Neuronal stem cell (in vitro differentiated cells): ENCODE data around the gene LPCAT1.

Experiments
- DNase-seq: peaks from one replicate; pipeline ENCODE4 v3.0.0-alpha.2; 2013; ENCODE audit warnings: low spot score
- H2AFZ ChIP-seq: one replicate; pipeline ENCODE4 v1.6.1; 2013; ENCODE audit warnings: mild to moderate bottlenecking, low read length, inconsistent platforms
- H2AK5ac ChIP-seq: 2 replicates; pipeline ENCODE4 v1.6.1; 2013; ENCODE audit warnings: low read depth, mild to moderate bottlenecking, inconsistent platforms, low read length, moderate library complexity, mixed read lengths
- H2BK120ac ChIP-seq: 2 replicates; pipeline ENCODE4 v1.6.1; 2013; ENCODE audit warnings: low read depth, mild to moderate bottlenecking, inconsistent platforms, low read length, moderate library complexity, mixed read lengths
- H2BK12ac ChIP-seq: one replicate; pipeline ENCODE4 v1.6.1; 2013; ENCODE audit warnings: low read length, inconsistent platforms
- H2BK15ac ChIP-seq: 2 replicates; pipeline ENCODE4 v1.6.1; 2013; ENCODE audit warnings: mild to moderate bottlenecking, low read length, inconsistent platforms, mixed read lengths
- H2BK5ac ChIP-seq: one replicate; pipeline ENCODE4 v1.6.1; 2013; ENCODE audit warnings: inconsistent platforms, mild to moderate bottlenecking, low read length, moderate library complexity
- H3K14ac ChIP-seq: one replicate; pipeline ENCODE4 v1.6.1; 2013; ENCODE audit warnings: low read length, inconsistent platforms
- H3K18ac ChIP-seq: 2 replicates; pipeline ENCODE4 v1.6.1; 2013; ENCODE audit warnings: low read length, inconsistent platforms
- H3K23ac ChIP-seq: 2 replicates; pipeline ENCODE4 v1.6.1; 2013; ENCODE audit warnings: low read depth, mild to moderate bottlenecking, mixed read lengths, low read length, inconsistent platforms; ENCODE audit not compliant: poor library complexity
- H3K27ac ChIP-seq: replicated peaks from 3 replicates; pipeline ENCODE4 v1.5.1; 2013; ENCODE audit warnings: low read length, inconsistent platforms
- H3K27me3 ChIP-seq, 3 experiments: 2 replicates each; pipeline ENCODE4 v1.6.1; 2013; ENCODE audit warnings: low read length in 3 of 3, mild to moderate bottlenecking in 2 of 3, inconsistent platforms in 1 of 3, low read depth in 1 of 3, mixed read lengths in 1 of 3, moderate library complexity in 1 of 3; ENCODE audit not compliant: control insufficient read depth in 3 of 3, insufficient read depth in 3 of 3
- H3K36me3 ChIP-seq, 2 donors: replicated peaks in 1 of 2; 2 replicates each; pipeline ENCODE4 v1.6.1; 2013; ENCODE audit warnings: low read length in 2 of 2; ENCODE audit not compliant: control insufficient read depth in 2 of 2, insufficient read depth in 2 of 2
- H3K4ac ChIP-seq: 2 replicates; pipeline ENCODE4 v1.6.1; 2013; ENCODE audit warnings: inconsistent platforms, mild to moderate bottlenecking, low read length, moderate library complexity
- H3K4me1 ChIP-seq, 2 donors: 1 replicate in 1 of 2; 2 replicates in 1 of 2; pipeline ENCODE4 v1.6.1; 2013; ENCODE audit warnings: low read length in 2 of 2, low read depth in 1 of 2; ENCODE audit not compliant: control insufficient read depth in 2 of 2, insufficient read depth in 1 of 2
- H3K4me2 ChIP-seq: one replicate; pipeline ENCODE4 v1.6.1; 2013; ENCODE audit warnings: mild to moderate bottlenecking, low read length, inconsistent platforms; ENCODE audit not compliant: insufficient read depth, poor library complexity, severe bottlenecking
- H3K4me3 ChIP-seq, 2 donors: 2 replicates each; pipeline ENCODE4 v1.5.1; 2013; ENCODE audit warnings: low read length in 2 of 2, mild to moderate bottlenecking in 2 of 2, inconsistent platforms in 1 of 2, moderate library complexity in 1 of 2
- H3K79me1 ChIP-seq: one replicate; pipeline ENCODE4 v1.6.1; 2013; ENCODE audit warnings: low read depth, mild to moderate bottlenecking, inconsistent platforms, low read length, moderate library complexity
- H3K9ac ChIP-seq: one replicate; pipeline ENCODE4 v1.6.1; 2013; ENCODE audit warnings: mild to moderate bottlenecking, low read depth, low read length, inconsistent platforms; ENCODE audit not compliant: poor library complexity
- H3K9me3 ChIP-seq, 2 donors: replicated peaks in 1 of 2; 2 replicates each; pipeline versions ENCODE3 to v1.6.1; 2013; ENCODE audit warnings: low read length in 2 of 2, mild to moderate bottlenecking in 2 of 2, inconsistent platforms in 1 of 2, low read depth in 1 of 2, mixed read lengths in 1 of 2, moderate library complexity in 1 of 2; ENCODE audit not compliant: control insufficient read depth in 2 of 2, insufficient read depth in 1 of 2
- H4K8ac ChIP-seq: one replicate; pipeline ENCODE4 v1.6.1; 2013; ENCODE audit warnings: low read depth, mild to moderate bottlenecking, inconsistent platforms, low read length, moderate library complexity
- H4K91ac ChIP-seq: one replicate; pipeline ENCODE4 v1.6.1; 2013; ENCODE audit warnings: low read length, low read depth, mild to moderate bottlenecking, inconsistent platforms; ENCODE audit not compliant: poor library complexity
- WGBS, 2 donors: extraction: QIAGEN DNeasy Blood & Tissue Kit; methylation state at CpG; one replicate each; pipeline ENCODE4 v1.1.7; 2013; ENCODE audit warnings: missing lambda C conversion rate in 2 of 2, mixed read lengths in 1 of 2; ENCODE audit not compliant: insufficient read length in 2 of 2, insufficient replicate concordance in 1 of 2; ENCODE audit errors: extremely low coverage in 2 of 2; 5-methylcytosine and 5-hydroxymethylcytosine counted together

The LPCAT1 gene

GRCh38 chr5:1527533-1528205 is 3.9 kb upstream of the LPCAT1 start:
- no peak overlapping the region for H2BK5ac ChIP-seq
- H3K9ac ChIP-seq = no peak overlapping the region
- no peak overlapping the region for H2AK5ac ChIP-seq
- H4K91ac ChIP-seq = no peak overlapping the region
- no peak overlapping the region for H2BK15ac ChIP-seq
- no peak overlapping the region for H2BK12ac ChIP-seq
- H3K27me3 ChIP-seq = peaks cover 0 to 26% (median 0%) of the 10 kb centered on the region in 3 experiments
- no peak overlapping the region for H3K23ac ChIP-seq
- H2AFZ ChIP-seq = no peak overlapping the region
- H3K4me1 ChIP-seq = peaks cover 4 to 8% of the 10 kb centered on the region in 2 donors
- H3K9me3 ChIP-seq = peaks cover 0 to 1% of the 10 kb centered on the region in 2 donors
- no peak for DNase-seq
- peaks cover 5% of the 10 kb centered on the region for H3K79me1 ChIP-seq
- no peak overlapping the region for H3K4me3 ChIP-seq
- H4K8ac ChIP-seq = no peak overlapping the region
- H3K4me2 ChIP-seq = no peak overlapping the region
- no peak overlapping the region for H3K4ac ChIP-seq
- H3K14ac ChIP-seq = no peak overlapping the region
- H3K36me3 ChIP-seq = no peaks in the 10 kb centered on the region
- H3K18ac ChIP-seq = no peak overlapping the region
- no peak overlapping the region for H2BK120ac ChIP-seq
- H3K27ac ChIP-seq = no peak overlapping the region
- no CpG with 5 or more reads among the region's 12 CpGs for WGBS, 2 donors

GRCh38 chr5:1526681-1527131 is 2.9 kb upstream of the LPCAT1 start:
- Histone ChIP-seq H3K18ac (no peak overlapping the region), H3K4ac (no peak overlapping the region), H3K23ac (no peak overlapping the region), H4K8ac (no peak overlapping the region), H3K27ac (no peak overlapping the region), H3K79me1 (peaks cover 5% of the 10 kb centered on the region), H3K4me1 (peaks cover 11 to 14% of the 10 kb centered on the region in 2 donors), H2BK5ac (no peak overlapping the region), H3K9ac (no peak overlapping the region), H2AK5ac (no peak overlapping the region), H3K4me3 (no peak overlapping the region), H2AFZ (peak overlapping the region; percentile 29), H3K4me2 (no peak overlapping the region), H2BK120ac (no peak overlapping the region), H3K9me3 (peaks cover 0 to 1% of the 10 kb centered on the region in 2 donors), H4K91ac (no peak overlapping the region), H3K36me3 (peaks cover 0 to under 1% of the 10 kb centered on the region in 2 donors), H3K14ac (no peak overlapping the region), H2BK15ac (no peak overlapping the region), H3K27me3 (peaks cover 0 to 18% (median 0%) of the 10 kb centered on the region in 3 experiments), H2BK12ac (no peak overlapping the region)
- no CpG with 5 or more reads among the region's 9 CpGs for WGBS, 2 donors
- no peak for DNase-seq

- Histone ChIP-seq H3K14ac (peak overlapping the region; percentile 38), H2BK120ac (no peak overlapping the region), H2AK5ac (no peak overlapping the region), H2AFZ (no peak overlapping the region), H3K23ac (no peak overlapping the region), H4K8ac (no peak overlapping the region), H3K4me2 (no peak overlapping the region), H3K27me3 (peaks cover 0 to 17% (median 0%) of the 10 kb centered on the region in 3 experiments), H3K18ac (no peak overlapping the region), H3K27ac (no peak overlapping the region), H3K79me1 (peaks cover 5% of the 10 kb centered on the region), H3K9me3 (peaks cover 0 to 1% of the 10 kb centered on the region in 2 donors), H2BK5ac (no peak overlapping the region), H3K4ac (no peak overlapping the region), H2BK12ac (no peak overlapping the region), H3K4me3 (no peak overlapping the region), H3K9ac (no peak overlapping the region), H4K91ac (no peak overlapping the region), H3K36me3 (peaks cover 0 to 5% of the 10 kb centered on the region in 2 donors), H2BK15ac (peak overlapping the region; percentile 97), H3K4me1 (peaks cover 12 to 14% of the 10 kb centered on the region in 2 donors)
- WGBS, 2 donors = no CpG with 5 or more reads among the region's 7 CpGs
- no peak for DNase-seq
Measured at GRCh38 chr5:1526190-1526631, 2.5 kb upstream of the LPCAT1 start.

- H3K27me3 ChIP-seq = peaks cover 0 to 12% (median 0%) of the 10 kb centered on the region in 3 experiments
- H3K14ac ChIP-seq = peak overlapping the region; percentile 38
- H3K4me1 ChIP-seq = peaks cover 12 to 14% of the 10 kb centered on the region in 2 donors
- H3K4ac ChIP-seq = no peak overlapping the region
- no peak for DNase-seq
- peaks cover 2 to 10% of the 10 kb centered on the region in 2 donors for H3K36me3 ChIP-seq
- no peak overlapping the region for H2AFZ ChIP-seq
- no peak overlapping the region for H3K9ac ChIP-seq
- peak overlapping the region; percentile 20 for H3K23ac ChIP-seq
- H3K4me3 ChIP-seq = no peak overlapping the region
- H2BK12ac ChIP-seq = no peak overlapping the region
- H2AK5ac ChIP-seq = no peak overlapping the region
- no peak overlapping the region for H3K18ac ChIP-seq
- no peak overlapping the region for H4K91ac ChIP-seq
- H2BK120ac ChIP-seq = no peak overlapping the region
- H3K9me3 ChIP-seq = peaks cover 0 to 1% of the 10 kb centered on the region in 2 donors
- H3K4me2 ChIP-seq = no peak overlapping the region
- peak overlapping the region; percentile 97 for H2BK15ac ChIP-seq
- WGBS, 2 donors = no CpG with 5 or more reads among the region's 8 CpGs
- H2BK5ac ChIP-seq = no peak overlapping the region
- H3K27ac ChIP-seq = no peak overlapping the region
- H3K79me1 ChIP-seq = peaks cover 5% of the 10 kb centered on the region
- no peak overlapping the region for H4K8ac ChIP-seq
Measured at GRCh38 chr5:1525624-1526189, 1.9 kb upstream of the LPCAT1 start.
